NCI-H748 (cell line): Measurements from ENCODE around the gene GPC6.

Source experiments
- DNase-seq: peaks from one replicate; lab custom pipeline; 2025; ENCODE audit not compliant: unreplicated experiment; lab: John Stamatoyannopoulos, UW

The GPC6 gene

GRCh38 chr13:94009701-94010100, 783.1 kb downstream of the GPC6 start:
- no peak for DNase-seq

GRCh38 chr13:94014461-94014860, 787.9 kb downstream of the GPC6 start:
- no peak for DNase-seq

- DNase-seq: no peak
Observed at GRCh38 chr13:94020426-94020825, 793.8 kb downstream of the GPC6 start.

GRCh38 chr13:94020833-94021232, 794.2 kb downstream of the GPC6 start:
- DNase-seq: no peak

- no peak for DNase-seq
Observed at GRCh38 chr13:94028234-94028633, 801.6 kb downstream of the GPC6 start.

GRCh38 chr13:94028650-94029049, 802.0 kb downstream of the GPC6 start:
- no peak for DNase-seq

GRCh38 chr13:94030415-94031119, 804.0 kb downstream of the GPC6 start:
- DNase-seq: no peak

GRCh38 chr13:94031609-94032008, 805.0 kb downstream of the GPC6 start:
- DNase-seq: no peak

- peak; percentile 4 for DNase-seq
Observed at GRCh38 chr13:94033098-94033497, 806.5 kb downstream of the GPC6 start.

GRCh38 chr13:94033830-94034642, 807.4 kb downstream of the GPC6 start:
- no peak for DNase-seq

GRCh38 chr13:94050039-94050438, 823.4 kb downstream of the GPC6 start:
- DNase-seq: peak; percentile 63

- DNase-seq: peak; percentile 9
Observed at GRCh38 chr13:94050686-94051085, 824.1 kb downstream of the GPC6 start.

- no peak for DNase-seq
Observed at GRCh38 chr13:94053986-94054593, 827.5 kb downstream of the GPC6 start.

- DNase-seq: no peak
Observed at GRCh38 chr13:94056362-94056990, 829.9 kb downstream of the GPC6 start.

- DNase-seq: no peak
Observed at GRCh38 chr13:94057618-94058186, 831.1 kb downstream of the GPC6 start.

- DNase-seq: no peak
Observed at GRCh38 chr13:94058821-94059360, 832.3 kb downstream of the GPC6 start.

- no peak for DNase-seq
Observed at GRCh38 chr13:94061301-94061700, 834.7 kb downstream of the GPC6 start.

GRCh38 chr13:94063096-94063495, 836.5 kb downstream of the GPC6 start:
- DNase-seq: no peak

- DNase-seq: no peak
Observed at GRCh38 chr13:94063848-94064247, 837.2 kb downstream of the GPC6 start.

- no peak for DNase-seq
Observed at GRCh38 chr13:94065741-94066140, 839.1 kb downstream of the GPC6 start.
